Frontal cortex (tissue), 4 donors: Measurements from ENCODE around the gene ACSBG1. TPM values are rescaled to one million over a fixed set of nuclear protein-coding genes. Genes with fewer than 3 reads are reported as not detected.
"Not testable (repeated sequence)": the region's sequence is repeated elsewhere in the genome, so short reads cannot be mapped to it uniquely, and the experiment has no call there.

ENCODE experiments used
- DNase-seq, 2 donors: peaks; one replicate each; pipeline ENCODE4 v3.0.0; 2012; ENCODE audit warnings: low spot score in 2 of 2
- FAIRE-seq: peaks from 2 replicates; lab custom pipeline; 2012; peaks lifted over from hg19 to GRCh38; lab: Jason Lieb, UNC
- total RNA-seq: library from RNA; depleted of rRNA; stranded (reverse); fragments of >200 nt; gene quantifications from one replicate; pipeline ENCODE4 v1.2.3, GENCODE V29; 2014
- donor health status: control.
- donor health status: control.
- donor health status: control.

ACSBG1 gene
- total RNA-seq, 1 donor from 2014 or later: 2.9 TPM

- FAIRE-seq (no peak), DNase-seq (no peak)
Measured at GRCh38 chr15:78256044-78256437, 21.7 kb upstream of the ACSBG1 start.

- DNase-seq (no peak), FAIRE-seq (no peak)
Measured at GRCh38 chr15:78255421-78256043, 21.2 kb upstream of the ACSBG1 start.

DNA sequence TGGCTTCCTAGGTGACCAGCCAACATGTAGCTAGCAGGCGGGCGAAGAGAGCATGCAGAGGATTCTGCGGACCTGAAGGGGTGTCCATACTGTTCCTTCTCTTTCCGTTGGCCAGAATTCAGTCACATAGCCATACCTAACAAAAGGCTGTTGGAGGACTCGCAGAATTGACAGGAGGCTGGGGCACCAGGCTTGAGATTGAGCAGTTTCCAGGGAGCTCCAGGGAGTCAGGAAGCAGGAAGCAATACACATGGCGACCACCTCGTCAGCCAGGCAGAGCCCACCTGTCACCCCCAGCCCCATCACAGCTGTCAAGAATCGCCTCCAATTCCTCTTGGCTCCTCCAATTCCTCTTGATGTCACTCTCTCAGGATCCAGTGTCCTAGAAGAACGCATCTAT lies 16.8 kb upstream of the ACSBG1 start:
- DNase-seq (no peak), FAIRE-seq (no peak)

- no peak for FAIRE-seq
- DNase-seq: no peak
Measured at GRCh38 chr15:78249131-78249530, 14.8 kb upstream of the ACSBG1 start.

GRCh38 chr15:78247911-78248310 lies 13.5 kb upstream of the ACSBG1 start:
- DNase-seq (no peak), FAIRE-seq (no peak)

DNA sequence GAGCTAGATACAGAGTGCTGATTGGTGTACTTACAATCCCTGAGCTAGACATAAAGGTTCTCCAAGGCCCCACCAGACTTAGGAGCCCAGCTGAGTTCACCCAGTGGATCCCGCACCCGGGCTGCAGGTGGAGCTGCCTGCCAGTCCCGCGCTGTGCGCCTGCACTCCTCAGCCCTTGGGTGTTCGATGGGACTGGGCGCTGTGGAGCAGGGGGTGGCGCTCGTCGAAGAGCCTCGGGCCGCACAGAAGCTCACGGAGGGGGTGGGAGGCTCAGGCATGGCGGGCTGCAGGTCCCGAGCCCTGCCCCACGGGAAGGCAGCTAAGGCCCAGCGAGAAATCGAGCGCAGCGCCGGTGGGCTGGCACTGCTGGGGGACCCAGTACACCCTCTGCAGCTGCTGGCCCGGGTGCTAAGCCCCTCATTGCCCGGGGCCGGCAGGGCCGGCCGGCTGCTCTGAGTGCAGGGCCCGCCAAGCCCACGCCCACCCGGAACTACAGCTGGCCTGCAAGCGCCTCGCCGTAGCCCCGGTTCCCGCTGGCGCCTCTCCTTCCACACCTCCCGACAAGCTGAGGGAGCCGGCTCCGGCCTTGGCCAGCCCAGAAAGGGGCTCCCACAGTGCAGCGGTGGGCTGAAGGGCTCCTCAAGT lies 11.7 kb upstream of the ACSBG1 start:
- not testable (repeated sequence) for DNase-seq

GRCh38 chr15:78245392-78245791 lies 11.0 kb upstream of the ACSBG1 start:
- not testable (repeated sequence) for FAIRE-seq, DNase-seq

More for the DNA sequence above, 11.7 kb upstream of the ACSBG1 start:
- not testable (repeated sequence) for FAIRE-seq

GRCh38 chr15:78244893-78245292 lies 10.5 kb upstream of the ACSBG1 start:
- FAIRE-seq: no peak
- DNase-seq: no peak

GRCh38 chr15:78244101-78244500 lies 9.7 kb upstream of the ACSBG1 start:
- DNase-seq (no peak), FAIRE-seq (no peak)

DNA sequence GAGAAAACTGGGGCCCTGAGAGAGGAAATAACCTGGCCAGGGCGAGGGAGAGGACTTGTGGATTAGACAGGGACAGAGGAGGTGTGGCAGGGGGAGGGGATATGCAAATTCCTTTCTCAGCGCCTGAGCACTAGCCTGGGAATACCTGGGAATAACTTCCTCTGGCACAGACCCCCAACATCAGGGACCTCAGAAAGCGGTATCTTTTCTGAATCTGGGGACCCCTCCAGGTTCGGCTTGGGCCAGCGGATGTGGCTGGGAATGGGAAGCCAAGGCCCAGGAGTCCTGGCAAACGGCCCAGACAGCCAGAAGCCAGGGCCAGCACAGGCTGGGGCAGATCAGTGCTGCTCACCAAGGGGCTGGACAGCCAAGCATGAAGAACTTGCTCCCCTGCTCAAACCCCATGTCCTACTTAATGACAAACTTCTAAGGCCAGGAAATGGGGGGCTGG lies 9.2 kb upstream of the ACSBG1 start:
- DNase-seq: peak in 1 of 2 donors; percentile 48
- no peak for FAIRE-seq

- FAIRE-seq (no peak), DNase-seq (no peak)
Measured at GRCh38 chr15:78243058-78243457, 8.7 kb upstream of the ACSBG1 start.

DNA sequence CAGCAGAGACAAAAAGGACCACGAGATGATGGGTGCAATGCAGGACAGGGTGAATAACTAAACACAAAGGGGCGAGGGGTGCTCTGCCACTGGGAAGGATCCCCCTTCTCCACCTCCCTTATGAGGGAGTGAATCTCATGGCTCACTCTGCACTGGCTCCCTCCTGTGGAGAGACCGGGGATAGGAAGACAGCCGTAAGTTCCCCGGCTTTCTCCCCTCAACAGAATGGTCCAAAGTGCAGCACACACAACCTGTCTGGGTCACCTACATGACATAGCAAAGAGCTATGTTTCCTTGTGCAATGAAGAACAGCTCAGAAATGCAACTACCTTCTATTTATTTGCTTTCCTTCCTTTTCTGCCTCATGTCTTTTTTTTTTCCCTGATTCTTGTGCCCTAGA lies 7.8 kb upstream of the ACSBG1 start:
- no peak for FAIRE-seq

DNA sequence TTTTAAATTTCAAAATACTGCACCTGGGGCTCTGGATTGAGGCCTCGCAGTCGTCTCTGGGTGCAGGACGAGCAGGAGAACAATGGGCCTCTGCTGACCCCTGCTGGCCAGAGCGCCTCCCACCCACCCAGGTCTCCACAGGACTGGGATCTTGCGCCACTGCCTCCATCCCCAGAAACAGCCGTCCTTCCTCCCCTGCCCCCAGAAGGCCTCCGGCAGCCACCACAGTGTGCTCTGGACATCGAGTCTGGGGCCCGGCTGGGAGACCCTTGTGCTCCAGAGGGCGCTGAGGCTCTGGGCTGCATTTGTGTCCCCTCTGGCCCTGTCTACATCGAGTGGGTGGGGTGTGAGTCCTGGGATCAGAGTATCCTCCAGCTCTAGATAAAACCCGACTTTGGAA lies 6.7 kb upstream of the ACSBG1 start:
- DNase-seq: peak; percentile 76 to 88
- no peak for FAIRE-seq

More for the DNA sequence above, 7.8 kb upstream of the ACSBG1 start:
- no peak for DNase-seq

DNA sequence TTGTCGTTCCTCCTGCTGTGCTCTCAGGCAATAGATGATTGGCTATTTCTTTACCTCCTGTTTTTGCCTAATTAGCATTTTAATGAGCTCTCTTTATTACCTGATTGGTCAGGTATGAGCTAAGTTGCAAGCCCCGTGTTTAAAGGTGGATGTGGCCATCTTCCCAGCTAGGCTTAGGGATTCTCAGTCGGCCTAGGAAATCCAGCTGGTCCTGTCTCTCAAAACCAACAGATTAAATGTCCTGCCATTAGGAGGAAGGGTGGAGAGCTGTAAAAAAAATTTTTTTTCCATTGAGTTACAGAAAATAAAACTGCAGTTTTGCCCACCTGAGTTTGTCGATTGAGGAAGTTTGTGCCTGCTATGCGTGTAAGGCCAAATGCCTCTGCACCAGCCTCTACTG lies 5.4 kb upstream of the ACSBG1 start:
- no peak for FAIRE-seq
- no peak for DNase-seq

- FAIRE-seq (no peak), DNase-seq (no peak)
Measured at GRCh38 chr15:78237146-78237545, 2.8 kb upstream of the ACSBG1 start.

DNA sequence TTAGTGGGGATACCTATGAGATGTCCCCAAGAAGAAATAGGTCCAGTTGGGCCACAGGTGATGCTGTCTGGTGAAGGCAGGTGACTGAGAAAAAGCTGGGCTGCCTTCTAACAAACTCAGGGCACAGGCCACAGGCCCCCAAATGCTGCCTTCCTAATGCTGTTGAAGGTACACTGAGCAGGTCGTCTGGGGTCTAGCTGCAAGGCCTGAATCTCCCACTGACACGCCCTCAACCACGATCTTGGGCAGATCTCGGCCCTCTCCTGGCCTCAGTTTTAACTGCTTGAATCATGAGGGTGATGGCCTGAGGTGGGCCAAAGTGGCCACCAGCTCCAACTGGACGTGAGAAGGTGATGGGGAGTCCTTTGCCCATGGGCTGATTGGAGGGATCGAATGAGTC lies 2.1 kb upstream of the ACSBG1 start:
- no peak for FAIRE-seq
- DNase-seq: no peak

- DNase-seq (no peak), FAIRE-seq (no peak)
Measured at GRCh38 chr15:78233496-78233895, 869 bp downstream of the ACSBG1 start.

GRCh38 chr15:78232951-78233350 lies 1.4 kb downstream of the ACSBG1 start:
- no peak for FAIRE-seq
- DNase-seq: no peak

DNA sequence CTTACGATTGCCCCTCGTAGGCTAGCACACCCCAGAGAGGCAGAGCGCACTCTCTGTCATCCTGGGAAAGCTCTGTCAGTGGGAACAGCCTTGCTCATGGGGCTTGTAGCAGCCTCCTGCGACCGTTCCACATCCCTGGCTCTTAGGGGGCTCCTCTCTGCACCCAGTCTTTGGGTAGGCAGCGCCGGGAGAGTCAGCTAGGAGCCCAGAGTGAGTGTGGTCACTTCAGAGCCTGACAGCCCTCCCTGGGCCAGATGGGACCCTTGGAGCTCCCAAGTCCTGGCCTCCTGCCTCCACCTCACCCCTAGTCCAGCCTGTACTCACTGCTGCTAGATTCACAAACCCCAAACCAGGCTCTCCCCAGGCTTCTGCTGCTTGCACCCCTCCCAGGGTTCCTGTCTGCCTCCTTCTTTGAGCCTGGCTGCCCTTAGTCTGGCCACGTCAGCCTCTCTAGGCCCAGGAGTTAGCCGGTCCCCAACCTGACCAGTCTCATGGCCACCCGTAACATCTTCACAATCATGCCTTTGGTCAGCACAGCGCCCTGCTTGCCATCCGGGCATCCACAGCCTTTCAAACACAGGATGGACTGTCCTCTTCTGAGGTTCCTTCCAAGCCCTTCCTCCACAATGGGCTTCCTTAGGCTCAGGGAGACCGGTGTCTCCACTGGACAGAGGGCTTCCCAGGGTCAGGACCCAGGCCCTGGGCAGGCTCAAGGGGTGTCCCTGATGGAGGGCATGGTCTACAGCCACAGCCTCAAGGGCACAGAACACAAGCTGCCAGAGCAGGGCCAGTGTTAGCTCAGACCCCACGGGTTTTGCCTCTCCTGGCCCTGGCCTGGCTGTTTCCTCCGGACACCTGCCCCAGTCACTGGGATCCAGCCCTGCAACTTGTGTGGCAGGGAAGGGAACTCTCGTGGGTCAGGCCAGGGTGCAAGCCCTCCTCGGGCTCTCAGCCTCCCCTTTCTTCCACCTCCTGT lies 4.6 kb downstream of the ACSBG1 start:
- no peak for DNase-seq
- FAIRE-seq: no peak

DNA sequence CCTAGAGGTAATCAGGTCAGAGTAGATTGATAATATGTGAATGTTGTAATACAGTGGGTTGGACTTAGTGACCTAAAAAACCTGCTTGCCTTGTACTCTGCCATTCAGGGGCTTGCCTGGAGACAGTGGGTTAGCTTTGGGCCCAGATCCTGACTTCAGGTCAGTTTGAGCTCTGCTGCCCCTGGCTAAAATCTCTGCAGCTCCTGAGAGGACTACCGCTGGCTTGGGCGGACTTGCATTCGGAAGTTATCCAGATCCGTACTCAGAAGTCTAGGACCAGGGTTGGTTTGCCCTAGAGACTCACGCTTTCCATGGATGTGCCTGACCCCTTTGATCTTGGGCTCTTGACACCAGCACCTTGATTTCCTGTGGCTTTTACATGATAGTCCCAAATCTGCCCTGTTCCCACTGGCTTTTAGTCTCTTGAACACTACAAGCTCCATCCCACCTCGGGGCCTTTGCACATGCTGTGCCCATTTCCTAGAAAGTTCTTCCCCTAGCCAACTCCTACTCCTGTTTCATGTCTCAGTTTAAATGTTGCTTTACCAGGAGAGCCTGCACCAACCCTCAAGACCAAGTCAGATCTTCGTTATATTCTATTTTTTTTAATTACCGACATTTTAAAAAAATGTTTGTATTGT lies 5.9 kb downstream of the ACSBG1 start:
- no peak for DNase-seq

More for the DNA sequence above, 5.9 kb downstream of the ACSBG1 start:
- FAIRE-seq: no peak
